NCI-H226 (cell line): ENCODE results near the gene SYTL5.
"Not testable (repeated sequence)": the region's sequence is repeated elsewhere in the genome, so short reads cannot be mapped to it uniquely, and the experiment has no call there.

Source experiments
- DNase-seq: peaks from one replicate; pipeline ENCODE4 v3.0.0-alpha.2; 2015

SYTL5 gene

DNA sequence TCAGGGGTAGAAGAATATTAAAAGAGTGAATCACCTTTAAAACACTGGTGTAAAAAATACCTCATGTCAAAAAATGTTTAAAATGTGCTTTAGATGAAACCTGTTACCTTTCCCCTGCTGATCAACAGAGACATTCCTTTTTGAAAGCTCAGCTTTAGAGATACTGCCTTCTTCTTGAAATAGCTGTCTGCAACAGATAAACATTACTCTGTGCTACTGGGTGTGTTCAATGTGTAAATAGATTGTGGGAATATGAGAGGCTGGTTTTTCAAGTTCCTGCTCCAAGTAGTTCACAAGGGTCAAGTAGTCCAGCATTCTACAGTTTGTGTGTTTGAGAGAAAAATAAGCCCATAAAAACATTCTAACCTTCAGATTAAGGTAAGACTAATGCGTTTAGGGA, at the start of gene SYTL5:
Gene SYTL5 (plus strand): TSS at position 263 of the 400 bp plus-strand sequence. CDS start 27,337 bp downstream, outside the sequence.
- peak; percentile 10 for DNase-seq

GRCh38 chrX:37958525-37959211, 47.7 kb upstream of the SYTL5 start:
- DNase-seq = no peak

DNA sequence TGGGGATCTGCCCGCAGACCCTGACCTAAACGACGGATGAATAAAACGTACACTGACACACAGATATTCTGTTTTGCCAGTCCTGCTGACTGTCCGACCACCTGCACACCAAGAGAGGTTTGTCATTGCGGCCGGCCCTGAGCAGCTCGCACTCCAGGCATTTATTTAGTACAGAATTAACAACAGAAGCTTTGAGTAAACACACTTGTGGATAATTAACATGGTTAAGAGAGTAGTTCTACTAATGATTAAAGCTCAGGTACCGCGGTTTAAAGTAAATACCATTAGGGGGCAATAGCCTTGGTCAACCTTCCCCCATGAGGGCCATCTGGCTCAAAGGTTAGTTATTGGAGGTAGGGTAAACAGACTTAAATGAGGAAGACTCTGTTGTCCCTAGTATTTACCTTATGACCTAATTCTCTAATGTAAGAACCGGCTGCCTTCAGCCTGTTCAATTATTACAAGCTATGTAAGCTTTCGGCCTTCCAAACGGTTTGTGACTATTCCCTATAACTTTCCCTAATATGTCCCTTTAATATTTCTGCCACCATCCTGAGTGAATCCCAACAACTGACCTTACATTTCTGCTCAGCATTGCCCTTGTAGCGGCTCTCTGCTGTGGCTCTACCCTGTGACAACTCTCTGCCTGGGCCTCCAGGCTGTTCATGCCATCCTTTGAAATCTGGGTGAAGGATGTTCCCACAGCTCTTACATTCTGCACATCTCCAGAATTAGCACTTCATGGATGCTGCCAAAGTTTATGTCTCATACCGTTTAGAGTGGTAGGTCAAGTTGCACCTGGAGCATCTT, 46.9 kb upstream of the SYTL5 start:
- DNase-seq = no peak

- DNase-seq = no peak
Measured at GRCh38 chrX:37961118-37961517, 45.2 kb upstream of the SYTL5 start.

GRCh38 chrX:37967714-37968113, 38.6 kb upstream of the SYTL5 start:
- DNase-seq = no peak

DNA sequence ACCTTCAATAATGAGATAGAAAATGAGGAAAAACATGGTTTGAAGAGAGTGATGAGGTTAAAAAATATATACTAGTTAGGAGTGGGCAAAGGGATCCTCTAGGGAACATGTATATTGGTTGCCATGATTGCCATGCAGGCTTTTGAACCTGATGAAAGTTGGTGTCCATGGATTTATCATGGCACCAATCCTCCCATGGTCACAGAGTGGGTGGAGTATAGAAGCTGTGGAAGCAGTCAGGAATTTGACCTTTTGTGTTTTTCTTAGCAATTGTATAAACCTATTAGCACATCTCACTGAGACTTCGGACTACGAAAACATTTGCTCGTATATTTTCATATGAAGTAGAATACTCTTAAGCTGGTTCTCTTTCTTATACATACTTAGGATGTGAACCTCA, 30.9 kb upstream of the SYTL5 start:
- no peak for DNase-seq

DNA sequence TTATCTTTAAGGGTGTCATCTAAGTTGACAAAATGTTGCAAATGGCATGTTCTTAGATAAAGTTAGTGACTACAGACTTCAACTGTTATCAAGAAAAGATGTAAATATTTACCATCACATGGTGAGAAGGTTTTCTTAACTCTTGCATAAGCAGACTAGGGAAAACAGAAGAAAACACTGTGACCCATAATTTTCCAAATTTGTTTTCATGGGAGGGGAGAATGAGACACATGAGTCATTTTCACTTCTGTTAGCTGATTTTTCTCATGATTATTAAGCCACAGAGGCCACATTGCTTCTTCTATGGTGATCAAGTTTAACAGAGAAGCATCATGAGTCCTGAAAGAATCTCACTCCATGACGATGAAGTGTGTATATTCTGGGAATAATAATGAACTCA, 30.2 kb upstream of the SYTL5 start:
- DNase-seq = no peak

- no peak for DNase-seq
Measured at GRCh38 chrX:37984880-37985279, 21.5 kb upstream of the SYTL5 start.

DNA sequence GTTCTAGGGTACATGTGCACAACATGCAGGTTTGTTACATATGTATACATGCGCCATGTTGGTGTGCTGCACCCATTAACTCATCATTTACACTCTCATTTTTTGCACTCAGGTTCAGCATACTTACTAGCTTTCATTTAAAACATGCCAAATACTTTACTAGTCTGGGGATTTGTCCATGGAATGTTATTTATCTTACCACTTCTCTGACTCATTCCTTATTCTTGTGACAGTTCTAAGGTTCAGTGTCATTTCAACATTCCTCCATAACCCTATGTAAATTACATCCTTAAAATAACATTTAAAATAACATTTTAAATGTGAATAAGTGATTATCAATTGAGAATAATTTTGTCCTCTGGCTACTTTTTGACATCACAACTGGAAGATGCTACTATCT, 19.5 kb upstream of the SYTL5 start:
- DNase-seq = no peak

- DNase-seq = no peak
Measured at GRCh38 chrX:37989304-37989703, 17.0 kb upstream of the SYTL5 start.

GRCh38 chrX:37991303-37991702, 15.1 kb upstream of the SYTL5 start:
- DNase-seq = not testable (repeated sequence)

GRCh38 chrX:37993176-37993575, 13.2 kb upstream of the SYTL5 start:
- no peak for DNase-seq

GRCh38 chrX:37993837-37994619, 12.3 kb upstream of the SYTL5 start:
- DNase-seq = no peak

DNA sequence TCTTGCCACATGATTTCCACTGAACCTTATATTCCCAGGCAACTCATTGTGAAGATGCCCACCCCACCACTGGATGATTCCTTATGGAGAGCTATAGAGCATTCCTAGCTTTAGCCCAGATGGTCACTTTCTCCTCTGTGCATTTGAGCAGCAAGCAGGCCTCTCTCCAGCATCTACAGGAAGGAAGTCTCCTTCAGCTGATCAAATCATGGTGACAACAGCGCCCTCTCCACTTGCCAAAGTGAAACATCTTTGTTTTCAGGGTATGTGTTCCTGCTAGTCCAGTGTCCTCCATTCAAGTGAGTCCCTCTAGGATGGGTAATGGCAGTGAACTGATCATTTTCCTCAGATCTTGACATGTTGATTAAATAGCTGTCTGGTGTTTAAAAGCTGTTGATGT, 10.9 kb upstream of the SYTL5 start:
- no peak for DNase-seq

DNA sequence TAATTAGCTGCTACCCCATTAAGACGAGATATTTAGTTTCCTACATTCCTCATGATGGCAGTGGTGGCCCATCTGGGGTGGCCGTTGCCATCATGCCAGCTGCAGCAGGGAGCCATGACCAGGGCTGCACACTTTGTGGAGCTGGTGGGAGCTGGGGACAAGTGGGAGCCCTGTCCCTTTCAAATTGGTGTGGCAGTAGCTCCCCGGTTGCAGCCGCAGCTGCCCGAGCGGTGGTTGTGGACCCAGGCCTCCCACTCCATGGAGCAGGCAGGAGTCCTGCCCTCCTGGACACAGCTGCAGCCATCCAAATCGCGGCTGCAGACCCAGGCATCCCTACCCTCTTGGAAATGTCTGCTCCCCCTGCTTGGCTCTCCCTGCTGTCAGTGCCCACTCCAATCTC, 9.3 kb upstream of the SYTL5 start:
- DNase-seq = no peak

GRCh38 chrX:37998586-37999262, 7.6 kb upstream of the SYTL5 start:
- DNase-seq = peak; percentile 20

DNA sequence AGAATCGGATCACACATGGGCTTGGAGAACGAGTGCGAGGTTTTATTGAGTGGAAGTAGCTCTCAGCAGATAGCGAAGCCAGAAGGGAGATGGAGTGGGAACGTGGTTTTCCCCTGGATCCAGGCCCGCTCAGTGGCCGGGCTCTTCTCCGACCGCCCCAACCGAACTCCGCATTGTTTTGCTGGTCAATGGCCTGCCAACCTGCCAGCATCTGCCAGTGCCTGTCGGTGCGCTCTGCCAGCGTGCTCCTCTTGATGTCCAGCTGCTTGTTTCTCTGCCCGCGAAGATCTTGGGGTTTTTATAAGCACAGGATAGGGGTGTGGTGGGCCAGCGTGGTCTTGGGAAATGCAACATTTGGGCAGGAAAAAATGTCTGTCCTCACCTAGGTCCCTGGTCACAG, 5.6 kb upstream of the SYTL5 start:
- no peak for DNase-seq

- DNase-seq = no peak
Measured at GRCh38 chrX:38004046-38004445, 2.3 kb upstream of the SYTL5 start.

DNA sequence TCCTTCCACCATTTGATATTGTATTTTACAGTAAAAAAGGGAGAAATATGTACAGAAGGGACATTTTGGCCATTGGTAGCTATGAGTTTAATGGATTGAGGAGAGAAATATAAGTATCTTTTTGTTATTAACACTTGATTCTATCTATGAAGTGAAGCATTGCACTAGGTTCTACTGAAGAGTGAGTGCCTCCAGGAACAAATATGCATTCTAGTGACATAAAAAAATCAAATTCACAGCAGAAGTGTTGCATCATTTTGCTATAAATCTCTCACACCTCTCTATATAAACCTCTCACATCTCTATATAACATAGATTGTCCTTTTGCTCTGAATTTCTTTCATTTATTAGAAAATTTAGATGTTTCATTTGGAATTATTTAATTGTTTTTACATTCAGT, 425 bp downstream of the SYTL5 start:
- no peak for DNase-seq

DNA sequence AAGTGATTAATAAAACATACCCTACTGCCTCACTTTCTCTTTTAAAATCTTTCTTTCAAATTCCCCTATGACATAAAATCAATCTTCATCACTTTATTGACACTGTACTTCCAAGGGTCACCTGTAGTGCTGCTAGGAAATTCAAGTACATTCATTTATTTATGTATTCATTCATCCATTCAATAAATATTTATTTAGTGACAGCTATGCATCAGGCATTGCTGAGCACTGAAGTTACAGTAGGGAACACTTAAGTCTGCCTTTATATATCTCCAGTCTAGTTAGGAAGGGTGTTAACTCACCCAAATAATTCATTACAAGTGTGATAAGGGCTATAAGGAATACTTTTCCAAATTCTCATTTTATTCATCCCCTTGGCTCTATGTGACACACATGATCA, 2.3 kb downstream of the SYTL5 start:
- no peak for DNase-seq

- no peak for DNase-seq
Measured at GRCh38 chrX:38009641-38010040, 3.3 kb downstream of the SYTL5 start.

DNA sequence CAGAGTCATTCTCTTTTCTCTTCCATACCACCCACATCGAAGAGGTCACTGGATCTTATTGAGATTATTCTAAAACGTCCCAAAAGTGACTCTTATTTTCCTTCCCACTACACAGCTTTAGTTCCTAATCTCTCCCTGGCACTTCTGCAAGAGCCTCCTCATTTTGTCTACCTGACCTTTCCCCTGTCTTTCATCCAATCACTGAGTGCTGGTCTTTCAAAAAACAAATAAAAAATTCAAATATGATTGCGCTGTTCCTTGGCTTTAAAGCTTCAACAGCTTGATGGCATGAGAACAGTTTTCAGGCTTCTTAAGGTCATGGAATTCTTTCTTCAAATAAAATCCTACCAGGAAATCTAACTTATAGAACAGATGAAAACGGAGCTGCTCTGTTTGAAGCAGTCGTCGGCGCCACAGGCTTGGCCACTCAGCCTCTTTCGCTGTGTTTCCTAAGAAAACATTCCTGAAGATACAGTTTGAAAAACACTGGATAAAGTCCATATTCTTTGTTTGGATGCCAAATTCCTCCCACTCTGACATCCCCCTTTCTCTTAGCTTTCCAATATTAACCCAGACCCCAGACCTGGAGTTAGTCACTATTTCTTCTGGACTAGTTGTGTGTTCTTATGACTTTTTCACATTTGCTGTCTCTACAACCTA, 12.5 kb downstream of the SYTL5 start:
- DNase-seq = no peak

DNA sequence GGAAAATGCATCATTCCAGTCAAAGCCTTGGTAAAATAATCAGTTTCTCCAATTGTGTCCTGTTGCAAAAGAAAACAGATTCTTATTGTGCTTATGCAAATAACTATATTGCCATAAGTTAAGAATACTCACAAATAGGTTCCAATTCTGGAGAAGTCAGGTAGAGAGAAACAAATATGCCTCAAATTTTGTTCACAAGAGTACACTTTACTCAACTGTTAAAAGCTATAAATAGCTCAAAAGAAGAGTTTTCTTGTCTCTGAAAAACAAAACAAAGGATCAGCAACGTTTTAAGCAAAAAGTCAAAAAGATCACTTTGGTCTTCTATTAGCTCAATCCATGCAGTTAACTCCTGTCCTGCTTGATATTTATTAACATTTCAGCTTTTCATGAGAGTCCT, 21.9 kb downstream of the SYTL5 start:
- DNase-seq = no peak
